Middle frontal gyrus (tissue), 1 donor: ENCODE results near the gene CREB5.

Source experiments
- DNase-seq: peaks from one replicate; pipeline ENCODE4 v3.0.0-alpha.2; 2015; ENCODE audit warnings: low spot score; ENCODE audit errors: extremely low spot score

CREB5 gene

GRCh38 chr7:28739128-28739527, 326.8 kb downstream of the CREB5 start:
- no peak for DNase-seq

DNA sequence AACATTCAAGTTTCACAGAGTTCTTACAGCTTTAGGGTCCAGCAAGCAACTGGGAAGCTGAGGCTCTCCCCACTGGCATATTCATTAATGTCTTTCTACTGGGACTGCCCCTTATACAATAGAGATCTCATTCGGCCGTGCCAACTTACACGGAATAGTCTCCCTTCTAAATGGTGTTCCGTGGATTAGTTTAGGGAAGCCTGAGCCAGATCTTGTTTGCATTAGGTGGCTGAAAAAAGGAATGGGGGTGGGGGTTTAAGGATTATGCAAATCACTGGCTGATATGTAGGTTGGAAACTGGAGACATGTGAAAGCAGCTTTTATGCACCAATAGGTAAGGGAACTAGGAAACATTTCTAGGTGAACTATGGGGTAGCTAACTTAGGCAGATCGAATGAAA, 327.5 kb downstream of the CREB5 start:
- no peak for DNase-seq

DNA sequence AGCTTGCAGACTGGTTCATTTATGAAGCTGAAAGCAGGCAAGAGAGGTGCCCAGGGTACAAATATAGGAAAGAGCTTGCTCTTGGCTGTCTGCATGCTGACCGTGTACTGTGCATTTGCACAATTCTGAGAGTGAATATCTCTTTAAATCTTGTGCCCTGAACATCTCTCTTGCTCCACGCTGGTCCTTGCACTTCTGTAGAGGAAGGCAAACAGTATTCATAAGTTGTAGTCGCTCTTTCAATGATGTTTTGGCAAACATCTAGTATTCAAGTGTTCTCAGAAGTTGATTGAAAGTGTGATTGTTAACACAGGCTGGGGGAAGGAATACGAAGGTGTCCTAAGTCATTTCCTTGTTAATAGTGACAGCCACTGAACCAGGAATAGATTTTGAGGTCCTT, 332.6 kb downstream of the CREB5 start:
- no peak for DNase-seq

DNA sequence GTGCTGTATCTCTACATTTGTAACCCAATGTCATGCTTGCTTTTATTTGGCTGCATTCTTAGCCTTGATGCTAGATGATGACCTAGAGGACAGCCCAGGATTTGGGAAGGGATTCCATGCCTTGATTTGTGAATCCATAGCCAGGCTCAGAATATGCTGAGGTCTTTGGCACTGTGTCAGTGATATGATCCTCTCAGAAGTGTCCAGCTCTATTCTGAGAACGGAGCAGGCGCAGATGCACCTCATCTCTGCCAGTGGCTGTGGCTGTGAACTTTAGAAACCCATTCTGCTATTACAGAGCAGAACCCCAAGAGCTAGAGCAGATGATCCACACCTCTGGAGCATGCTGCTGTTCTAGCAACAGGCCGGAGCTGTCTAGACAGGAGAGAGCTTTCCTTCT, 333.0 kb downstream of the CREB5 start:
- DNase-seq, result no peak

- DNase-seq, result no peak
Measured at GRCh38 chr7:28747404-28747803, 335.1 kb downstream of the CREB5 start.

DNA sequence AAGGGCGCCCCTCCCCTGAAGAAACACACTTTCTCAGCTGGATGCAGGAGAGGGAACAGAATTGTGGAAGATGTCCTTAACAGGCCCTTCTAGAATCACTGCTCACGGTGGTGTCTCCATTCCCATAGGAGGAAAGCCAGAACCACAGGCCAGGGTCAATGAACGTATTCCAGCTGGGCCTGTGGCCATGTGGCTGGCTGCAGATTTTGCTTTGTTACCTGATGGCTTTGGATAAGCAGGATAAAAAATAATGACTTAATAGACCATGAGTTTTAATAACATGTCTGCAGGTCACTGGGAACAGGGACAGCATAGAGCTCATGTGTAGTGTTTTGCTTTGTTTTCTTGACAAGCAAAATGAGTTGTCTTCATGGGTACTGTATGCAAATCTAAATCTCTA, 335.5 kb downstream of the CREB5 start:
- DNase-seq, result no peak

DNA sequence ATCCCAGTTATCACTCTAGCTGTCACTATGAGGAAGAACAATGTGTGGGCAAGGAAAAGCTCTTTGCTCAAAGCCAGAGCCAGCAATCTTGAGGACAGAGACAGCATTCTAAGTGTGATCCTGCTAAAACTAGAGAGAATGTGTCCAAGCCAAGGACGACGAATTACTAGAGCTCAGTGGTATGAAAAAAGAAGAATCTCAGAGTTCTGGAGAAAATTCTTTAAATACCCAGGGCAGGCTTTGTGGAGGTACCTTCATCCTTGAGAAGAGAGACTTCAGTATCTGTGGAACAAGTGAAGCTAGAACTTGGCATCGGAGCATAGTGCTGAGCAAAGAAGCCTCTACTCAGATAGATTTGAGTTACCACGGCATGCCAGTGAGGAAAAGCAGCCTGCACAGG, 336.0 kb downstream of the CREB5 start:
- DNase-seq, result no peak

- DNase-seq, result no peak
Measured at GRCh38 chr7:28748933-28749584, 336.7 kb downstream of the CREB5 start.

DNA sequence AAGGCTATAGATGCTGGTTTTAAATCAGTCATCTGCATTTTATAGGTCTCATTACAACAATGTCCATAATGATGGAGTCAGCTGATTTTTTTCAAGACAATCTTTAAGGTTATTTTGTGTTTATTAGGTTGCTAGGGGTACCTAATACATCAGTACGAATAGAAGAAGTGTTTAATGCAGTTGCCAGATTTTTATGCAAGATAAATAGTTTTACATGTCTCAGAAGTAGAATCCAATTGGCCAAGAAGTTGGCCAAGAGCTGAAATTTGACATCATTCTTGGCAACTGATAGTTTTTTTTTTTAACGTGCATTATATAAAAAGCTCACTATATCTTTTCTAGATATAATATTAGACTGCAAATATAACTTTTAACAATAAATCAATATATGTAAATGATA, 337.3 kb downstream of the CREB5 start:
- no peak for DNase-seq

DNA sequence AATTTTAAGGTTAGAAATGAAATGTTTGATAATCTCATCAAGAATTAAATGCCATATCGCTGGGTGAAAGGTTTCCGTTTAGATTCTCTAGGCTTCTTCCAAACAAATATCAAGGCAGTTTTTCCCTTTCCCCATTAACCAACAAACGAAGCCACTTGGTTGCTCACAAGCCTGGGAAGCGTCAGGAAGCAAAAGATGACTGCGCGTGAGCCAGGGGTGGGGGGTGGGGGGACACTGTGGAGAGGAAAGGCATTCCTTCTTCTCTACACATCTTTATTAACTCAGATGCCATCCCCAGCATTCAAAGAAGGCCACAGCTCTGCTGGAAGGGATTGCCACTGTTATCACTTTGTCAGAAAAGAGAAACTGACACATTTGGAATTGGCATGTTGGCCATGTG, 338.7 kb downstream of the CREB5 start:
- DNase-seq, result no peak

- DNase-seq, result no peak
Measured at GRCh38 chr7:28753613-28754012, 341.3 kb downstream of the CREB5 start.

- peak; percentile 80 for DNase-seq
Measured at GRCh38 chr7:28754027-28754426, 341.7 kb downstream of the CREB5 start.

- no peak for DNase-seq
Measured at GRCh38 chr7:28754447-28754846, 342.1 kb downstream of the CREB5 start.

DNA sequence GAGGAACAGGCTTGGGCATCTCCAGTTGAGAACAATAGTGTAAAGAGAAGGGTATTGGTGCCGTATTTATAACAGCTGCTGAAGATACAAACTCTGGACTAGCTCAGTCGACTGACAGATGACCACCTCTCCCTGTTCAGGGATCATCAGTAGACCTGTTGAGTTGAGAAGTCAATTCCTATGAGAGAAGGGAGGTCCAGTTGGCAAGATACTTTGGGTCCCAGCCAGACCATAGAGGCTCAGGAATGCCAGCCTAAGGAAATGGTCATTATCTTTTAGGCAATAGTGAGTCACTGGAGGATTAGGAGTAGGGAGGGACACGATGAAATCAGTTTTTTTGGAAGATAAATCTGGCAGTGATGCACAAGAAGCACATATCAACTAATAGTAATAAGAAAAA, 342.9 kb downstream of the CREB5 start:
- no peak for DNase-seq

DNA sequence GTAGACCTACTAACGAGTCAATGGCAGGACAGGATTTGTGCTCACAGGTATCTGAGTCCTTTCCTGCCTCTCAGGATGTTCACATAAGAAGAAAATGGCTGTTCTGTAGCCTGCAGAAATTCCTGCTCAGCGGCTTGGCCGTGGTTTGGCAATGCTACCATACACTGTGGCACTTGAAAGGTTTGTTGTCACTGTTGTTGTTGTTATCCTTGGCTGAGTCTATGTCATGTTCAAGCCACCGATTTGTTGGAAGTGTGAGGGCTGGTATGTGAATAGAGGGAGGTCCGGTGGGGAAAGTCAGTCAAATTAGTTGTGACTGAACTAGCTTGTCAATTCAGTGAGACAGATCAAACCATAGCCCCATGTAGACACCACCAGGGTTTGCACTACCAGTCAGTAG, 345.9 kb downstream of the CREB5 start:
- DNase-seq, result no peak

GRCh38 chr7:28759475-28759971, 347.2 kb downstream of the CREB5 start:
- DNase-seq, result no peak

GRCh38 chr7:28761505-28761904, 349.2 kb downstream of the CREB5 start:
- no peak for DNase-seq

DNA sequence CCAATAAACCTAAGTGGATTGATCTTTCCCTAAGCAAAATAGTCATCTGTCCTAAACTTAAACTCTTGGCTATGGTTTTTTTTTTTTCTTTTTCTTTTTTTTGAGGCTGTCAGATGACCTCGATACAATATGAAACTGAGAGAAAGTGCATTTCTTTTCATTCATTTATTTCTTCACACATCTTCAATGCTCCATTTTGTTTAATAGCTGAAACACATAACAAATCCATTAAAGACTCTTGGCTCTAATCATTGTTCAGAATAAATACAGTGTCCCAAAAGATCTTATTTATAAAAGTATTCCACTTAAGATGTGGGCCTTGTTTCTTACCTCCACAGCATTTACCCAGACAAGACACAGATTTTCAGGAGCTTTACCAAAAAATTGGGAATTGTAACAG, 350.3 kb downstream of the CREB5 start:
- DNase-seq, result no peak

- DNase-seq, result no peak
Measured at GRCh38 chr7:28766359-28766758, 354.0 kb downstream of the CREB5 start.

DNA sequence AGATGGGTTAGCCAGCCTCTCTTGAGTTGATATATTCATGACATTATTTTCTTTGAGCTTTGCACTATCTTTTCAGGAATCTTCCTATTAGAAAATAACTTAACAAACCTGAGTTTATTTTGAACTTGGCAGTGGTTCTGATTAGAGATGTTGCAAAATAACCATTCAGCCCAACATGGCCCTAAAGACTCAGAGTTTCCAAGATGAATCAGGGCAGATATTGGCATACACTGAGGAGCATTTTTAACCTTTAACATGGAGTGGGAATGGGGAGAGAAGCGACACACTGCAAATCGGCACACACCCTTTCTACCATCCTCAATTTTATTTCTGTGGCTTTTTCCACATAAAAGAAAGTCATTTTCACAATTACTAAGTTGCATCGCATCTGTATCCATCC, 355.0 kb downstream of the CREB5 start:
- DNase-seq, result no peak

DNA sequence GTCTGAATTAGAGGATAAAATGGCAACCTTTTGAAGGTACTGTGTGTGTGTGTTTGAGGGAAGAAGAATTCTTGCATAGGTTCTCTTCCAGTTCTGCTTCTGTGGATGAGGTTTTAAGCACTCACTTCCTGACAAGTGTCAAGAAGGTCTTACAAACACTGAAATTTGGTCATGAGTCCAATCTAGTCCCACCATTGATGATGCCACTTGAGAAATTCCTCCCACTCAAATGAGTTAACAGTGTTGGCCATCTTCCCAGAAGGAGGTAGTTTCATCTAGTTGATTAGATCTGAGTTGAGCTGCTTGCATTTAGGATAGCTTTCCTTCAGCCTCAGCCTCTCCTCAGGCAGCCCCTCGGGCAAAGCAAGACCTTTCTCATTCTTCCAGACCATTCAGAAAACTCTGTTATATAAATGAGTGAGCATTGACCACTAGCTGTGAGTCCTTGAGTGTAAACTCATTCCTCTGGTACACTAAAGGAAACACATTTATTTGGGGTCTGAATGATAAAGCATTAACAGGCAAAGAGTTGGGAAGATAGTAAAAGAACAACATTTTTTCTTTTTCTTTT, 356.3 kb downstream of the CREB5 start:
- no peak for DNase-seq

DNA sequence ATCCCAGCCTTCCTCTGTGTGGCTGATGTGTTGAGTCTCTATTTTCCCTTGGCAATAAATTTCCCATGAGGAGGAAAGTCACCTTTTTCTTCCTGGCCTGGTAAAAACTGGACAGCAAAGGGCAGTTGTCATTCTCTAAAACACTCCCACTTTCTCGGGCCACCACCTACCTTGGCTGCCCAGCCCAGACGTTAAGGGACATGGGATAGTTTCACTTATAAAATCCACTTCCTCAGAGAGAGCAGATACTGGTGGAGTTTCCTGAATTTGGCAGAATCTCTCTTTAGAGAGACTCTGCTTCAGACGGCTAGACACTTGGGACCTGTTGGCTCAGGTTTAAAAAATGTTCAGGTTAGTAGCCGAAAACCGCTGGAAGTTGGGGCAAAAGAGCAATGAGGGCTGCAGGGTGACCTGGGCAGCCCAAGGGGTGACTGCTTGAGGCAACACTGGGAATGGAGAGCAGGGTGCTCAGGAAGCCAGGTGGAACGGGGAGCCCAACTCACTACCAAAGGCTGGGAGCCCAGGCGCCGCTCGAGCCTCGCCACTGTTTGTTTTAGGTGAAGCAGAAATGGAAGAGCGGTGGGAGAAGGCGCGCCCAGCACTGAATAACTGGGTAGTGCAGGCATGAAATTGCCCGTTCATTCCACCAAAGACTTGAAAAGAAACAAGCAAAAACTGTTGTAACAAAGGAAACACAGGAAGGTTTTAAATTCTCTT, 359.7 kb downstream of the CREB5 start:
- no peak for DNase-seq
